Measurements from ENCODE around the gene ARHGAP45. TPM values are rescaled to one million over a fixed set of nuclear protein-coding genes. Genes with fewer than 3 reads are reported as not detected.

The ARHGAP45 gene
- total and polyA plus RNA-seq, 2 experiments from 2014 or later = 24.7 to 71.8 TPM

- TF ChIP-seq POLR2AphosphoS5 (IDR thresholded peaks at IDR 0.05; ENCODE audit: low read depth) (no peak), NANOG (IDR thresholded peaks at IDR 0.05; ENCODE audit: borderline replicate concordance) (no peak), ETS1 (IDR thresholded peaks at IDR 0.05) (no peak), STAT1 (IDR thresholded peaks at IDR 0.05; ENCODE audit: unreplicated experiment) (no peak)
Observed at GRCh38 chr19:1018932-1019615, 47.9 kb upstream of the ARHGAP45 start (continued).

GRCh38 chr19:1019616-1019961 lies 47.4 kb upstream of the ARHGAP45 start:
- Histone ChIP-seq H3K79me2 (replicated peaks; ENCODE audit: insufficient read depth) (peaks cover 62% of the 10 kb centered on the region), H3K36me3 (ENCODE audit: insufficient read depth) (no peaks in the 10 kb centered on the region), H3K9me2 (ENCODE audit: insufficient read depth) (no peaks in the 10 kb centered on the region), H4K20me1 (replicated peaks; ENCODE audit: insufficient read depth) (peaks cover 15% of the 10 kb centered on the region), H3K27me3 (ENCODE audit: insufficient read depth) (no peaks in the 10 kb centered on the region), H3F3A (replicated peaks; ENCODE audit: low read depth) (peaks cover 14% of the 10 kb centered on the region; the same call in 1 of the 2 replicates), H2AFZ (no peak overlapping the region), H3K27ac (ENCODE audit: low read depth) (peak overlapping the region; percentile 39; the same call in 1 of the 2 replicates), H3K4me3 (peak overlapping the region; percentile 91), H3K4me1 (ENCODE audit: insufficient read depth) (peaks cover 8% of the 10 kb centered on the region; the same call in 1 of the 2 replicates), H3K4me2 (peak overlapping the region; percentile 87)
- Mint-ChIP-seq H3K27me3 (ENCODE audit: insufficient read depth, low read depth, poor library complexity) (peaks cover 18% of the 10 kb centered on the region), H3K9me3 (peaks cover 3% of the 10 kb centered on the region; the same call in 2 of the 3 replicates), H3K4me1 (peaks cover 26% of the 10 kb centered on the region), H3K27ac (no peak overlapping the region), H3K4me3 (peak overlapping the region; percentile 94), H3K36me3 (ENCODE audit: low read depth) (no peaks in the 10 kb centered on the region)
- DNase-seq (ENCODE audit: low spot score) (no peak), ATAC-seq (no peak)
- TF ChIP-seq CREB1 (CRISPR knock-in tag; IDR thresholded peaks at IDR 0.05; ENCODE audit: low read depth) (no peak), NANOG (IDR thresholded peaks at IDR 0.05; ENCODE audit: borderline replicate concordance) (no peak), ZNF462 (CRISPR knock-in tag; IDR thresholded peaks at IDR 0.05) (no peak), EZH2 (IDR thresholded peaks at IDR 0.05; ENCODE audit: low read depth, unreplicated experiment) (no peak), STAT1 (IDR thresholded peaks at IDR 0.05; ENCODE audit: unreplicated experiment) (no peak), ETS1 (IDR thresholded peaks at IDR 0.05) (no peak), JUNB (IDR thresholded peaks at IDR 0.05; ENCODE audit: unreplicated experiment) (no peak)
